Hepatocyte (in vitro differentiated cells): ENCODE data around the gene SMLR1.

Source experiments
- EZH2 ChIP-seq: fragments of 200-600 bp; sonication (generic); IDR thresholded peaks from 2 replicates; pipeline ENCODE4 v1.6.1; 2016; ENCODE audit warnings: antibody characterized with exemption, mild to moderate bottlenecking, borderline replicate concordance
- EZH2phosphoT487 ChIP-seq: fragments of 200-600 bp; sonication (generic); IDR thresholded peaks from one replicate; pipeline ENCODE4 v1.6.1; 2018; ENCODE audit warnings: antibody characterized with exemption, mild to moderate bottlenecking, low read depth, moderate library complexity; ENCODE audit not compliant: unreplicated experiment, severe bottlenecking
- TF ChIP-seq, protein P1 (sequence below): fragments of 200-600 bp; sonication (generic); IDR thresholded peaks from 2 replicates; pipeline ENCODE4 v1.5.1; 2016; ENCODE audit warnings: antibody characterized with exemption, mild to moderate bottlenecking; ENCODE audit not compliant: poor library complexity

DNA sequence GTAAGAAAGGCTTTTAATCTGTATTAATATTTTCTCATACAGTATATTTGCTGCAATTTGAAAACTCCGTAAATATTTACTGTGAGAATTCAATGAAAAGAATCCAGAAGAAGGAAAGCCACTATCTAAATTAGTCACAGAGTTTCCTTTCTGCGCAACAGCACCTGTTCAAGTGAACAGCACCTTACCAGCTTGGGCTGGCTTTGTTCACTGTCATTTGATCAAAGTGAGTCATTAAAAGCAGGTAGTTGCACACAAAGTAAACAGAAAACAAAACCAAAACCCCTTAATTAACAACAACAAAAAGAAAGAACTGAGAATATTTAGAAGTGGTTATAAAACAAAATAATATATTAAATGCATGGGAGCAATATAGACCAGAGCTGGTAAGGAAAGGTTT, 12.8 kb downstream of the SMLR1 start:
- TF ChIP-seq, protein P1, sequence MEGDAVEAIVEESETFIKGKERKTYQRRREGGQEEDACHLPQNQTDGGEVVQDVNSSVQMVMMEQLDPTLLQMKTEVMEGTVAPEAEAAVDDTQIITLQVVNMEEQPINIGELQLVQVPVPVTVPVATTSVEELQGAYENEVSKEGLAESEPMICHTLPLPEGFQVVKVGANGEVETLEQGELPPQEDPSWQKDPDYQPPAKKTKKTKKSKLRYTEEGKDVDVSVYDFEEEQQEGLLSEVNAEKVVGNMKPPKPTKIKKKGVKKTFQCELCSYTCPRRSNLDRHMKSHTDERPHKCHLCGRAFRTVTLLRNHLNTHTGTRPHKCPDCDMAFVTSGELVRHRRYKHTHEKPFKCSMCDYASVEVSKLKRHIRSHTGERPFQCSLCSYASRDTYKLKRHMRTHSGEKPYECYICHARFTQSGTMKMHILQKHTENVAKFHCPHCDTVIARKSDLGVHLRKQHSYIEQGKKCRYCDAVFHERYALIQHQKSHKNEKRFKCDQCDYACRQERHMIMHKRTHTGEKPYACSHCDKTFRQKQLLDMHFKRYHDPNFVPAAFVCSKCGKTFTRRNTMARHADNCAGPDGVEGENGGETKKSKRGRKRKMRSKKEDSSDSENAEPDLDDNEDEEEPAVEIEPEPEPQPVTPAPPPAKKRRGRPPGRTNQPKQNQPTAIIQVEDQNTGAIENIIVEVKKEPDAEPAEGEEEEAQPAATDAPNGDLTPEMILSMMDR, result no peak
- TF ChIP-seq EZH2 (no peak), EZH2phosphoT487 (no peak)
